Measurements from ENCODE around the gene CIDEC. TPM values are rescaled to one million over a fixed set of nuclear protein-coding genes. Genes with fewer than 3 reads are reported as not detected.

Gene CIDEC
- total and polyA plus RNA-seq, 2 of the 13 experiments (the other 11 are each of a cell fraction or from before 2014, with no cell fraction given): 2.5 to 10.4 TPM

DNA sequence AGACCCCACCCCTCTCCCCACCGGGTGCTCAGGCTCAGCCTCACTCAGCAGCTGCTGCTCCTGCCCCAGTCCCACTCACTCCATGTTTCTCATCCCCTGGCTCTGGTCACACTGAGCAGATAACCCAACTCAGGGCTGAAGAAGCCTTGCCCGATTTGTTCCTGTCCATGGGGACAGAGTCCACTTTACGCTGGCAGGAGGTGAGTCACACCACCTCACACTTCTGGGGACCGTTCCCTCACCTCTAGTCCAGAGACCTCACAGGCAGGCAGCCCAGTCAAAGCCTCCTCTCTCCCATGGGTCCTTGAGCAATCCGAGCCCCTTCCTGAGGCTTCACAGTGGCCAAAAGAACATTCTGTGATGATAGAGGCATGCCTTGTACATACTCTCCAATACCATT, 1.4 kb downstream of the CIDEC start (continued):
- TF ChIP-seq, protein P1, sequence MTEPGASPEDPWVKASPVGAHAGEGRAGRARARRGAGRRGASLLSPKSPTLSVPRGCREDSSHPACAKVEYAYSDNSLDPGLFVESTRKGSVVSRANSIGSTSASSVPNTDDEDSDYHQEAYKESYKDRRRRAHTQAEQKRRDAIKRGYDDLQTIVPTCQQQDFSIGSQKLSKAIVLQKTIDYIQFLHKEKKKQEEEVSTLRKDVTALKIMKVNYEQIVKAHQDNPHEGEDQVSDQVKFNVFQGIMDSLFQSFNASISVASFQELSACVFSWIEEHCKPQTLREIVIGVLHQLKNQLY (CRISPR knock-in tag; IDR thresholded peaks at IDR 0.05): no peak
- TF ChIP-seq JUN (CRISPR knock-in tag; IDR thresholded peaks at IDR 0.05) (peak; percentile 84; the same call in 1 of the 2 replicates), HIVEP1 (CRISPR knock-in tag; IDR thresholded peaks at IDR 0.05) (no peak), REST (IDR thresholded peaks at IDR 0.05; ENCODE audit: borderline replicate concordance in 1 of 2, low read depth in 1 of 2, low read length in 2 of 2) (no peak; a peak in 1 of 4 replicates), RARA (CRISPR knock-in tag; IDR thresholded peaks at IDR 0.05) (peak; percentile 68), ZNF552 (CRISPR knock-in tag; IDR thresholded peaks at IDR 0.05; ENCODE audit: borderline replicate concordance) (no peak), HNRNPLL (IDR thresholded peaks at IDR 0.05; ENCODE audit: low read depth, low read length, poor library complexity, severe bottlenecking) (no peak), RBFOX2 (IDR thresholded peaks at IDR 0.05; ENCODE audit: low read depth, low read length) (no peak), ZNF124 (CRISPR knock-in tag; IDR thresholded peaks at IDR 0.05) (no peak), NFE2L2 (IDR thresholded peaks at IDR 0.05; ENCODE audit: low read length) (no peak), ZNF576 (CRISPR knock-in tag; IDR thresholded peaks at IDR 0.05) (no peak), ZNF564 (CRISPR knock-in tag; IDR thresholded peaks at IDR 0.05) (no peak), ZNF7 (CRISPR knock-in tag; IDR thresholded peaks at IDR 0.05) (no peak), ZC3H13 (CRISPR knock-in tag; IDR thresholded peaks at IDR 0.05) (no peak), JARID2 (CRISPR knock-in tag; IDR thresholded peaks at IDR 0.05; ENCODE audit: insufficient replicate concordance) (no peak), TSC22D2 (CRISPR knock-in tag; IDR thresholded peaks at IDR 0.05; ENCODE audit: borderline replicate concordance) (no peak), SALL1 (CRISPR knock-in tag; IDR thresholded peaks at IDR 0.05) (peak; percentile 63; the same call in 1 of the 2 replicates), HNRNPH1 (optimal IDR thresholded peaks at IDR 0.05; ENCODE audit: low read depth, low read length) (no peak), BCLAF1 (IDR thresholded peaks at IDR 0.05) (no peak)
- TF ChIP-seq, protein P2, sequence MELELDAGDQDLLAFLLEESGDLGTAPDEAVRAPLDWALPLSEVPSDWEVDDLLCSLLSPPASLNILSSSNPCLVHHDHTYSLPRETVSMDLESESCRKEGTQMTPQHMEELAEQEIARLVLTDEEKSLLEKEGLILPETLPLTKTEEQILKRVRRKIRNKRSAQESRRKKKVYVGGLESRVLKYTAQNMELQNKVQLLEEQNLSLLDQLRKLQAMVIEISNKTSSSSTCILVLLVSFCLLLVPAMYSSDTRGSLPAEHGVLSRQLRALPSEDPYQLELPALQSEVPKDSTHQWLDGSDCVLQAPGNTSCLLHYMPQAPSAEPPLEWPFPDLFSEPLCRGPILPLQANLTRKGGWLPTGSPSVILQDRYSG (CRISPR knock-in tag; IDR thresholded peaks at IDR 0.05): no peak
- TF ChIP-seq, protein P3, sequence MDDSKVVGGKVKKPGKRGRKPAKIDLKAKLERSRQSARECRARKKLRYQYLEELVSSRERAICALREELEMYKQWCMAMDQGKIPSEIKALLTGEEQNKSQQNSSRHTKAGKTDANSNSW (CRISPR knock-in tag; IDR thresholded peaks at IDR 0.05; ENCODE audit: borderline replicate concordance): no peak

All from HepG2 (cell line).